Hematopoietic multipotent progenitor cell (in vitro differentiated cells): ENCODE results near the gene CCDC12. TPM values are rescaled to one million over a fixed set of nuclear protein-coding genes. Genes with fewer than 3 reads are reported as not detected.

ENCODE experiments used
- DNase-seq, 3 donors: peaks; one replicate each; pipeline ENCODE4 v3.0.0-alpha.2; 2011 to 2015; ENCODE audit warnings: low read depth in 2 of 3, low spot score in 2 of 3
- total RNA-seq: library from RNA; depleted of rRNA; stranded (reverse); fragments of >200 nt; gene quantifications from one replicate; pipeline ENCODE4 v1.2.3, GENCODE V29; 2012

The CCDC12 gene
- total RNA-seq, 1 donor: 41.7 TPM

- DNase-seq: no peak
These were observed 31.8 kb upstream of the CCDC12 start for GRCh38 chr3:47008234-47008796.

- DNase-seq: no peak
These were observed 31.1 kb upstream of the CCDC12 start for GRCh38 chr3:47007482-47008233.

- DNase-seq: no peak
These were observed 30.5 kb upstream of the CCDC12 start for GRCh38 chr3:47007001-47007400.

- no peak for DNase-seq
These were observed 29.7 kb upstream of the CCDC12 start for GRCh38 chr3:47006145-47006651.

GRCh38 chr3:47005212-47006144 is 28.9 kb upstream of the CCDC12 start:
- no peak for DNase-seq

GRCh38 chr3:47004369-47005211 is 28.0 kb upstream of the CCDC12 start:
- DNase-seq: no peak

GRCh38 chr3:47003461-47004368 is 27.2 kb upstream of the CCDC12 start:
- DNase-seq: no peak

GRCh38 chr3:47003056-47003410 is 26.5 kb upstream of the CCDC12 start:
- no peak for DNase-seq

GRCh38 chr3:47002171-47003055 is 25.9 kb upstream of the CCDC12 start:
- no peak for DNase-seq

GRCh38 chr3:47001731-47002170 is 25.2 kb upstream of the CCDC12 start:
- no peak for DNase-seq

GRCh38 chr3:47000922-47001730 is 24.6 kb upstream of the CCDC12 start:
- no peak for DNase-seq

- DNase-seq: no peak
These were observed 23.8 kb upstream of the CCDC12 start for GRCh38 chr3:47000198-47000815.

- DNase-seq: no peak
These were observed 23.1 kb upstream of the CCDC12 start for GRCh38 chr3:46999516-47000197.

- no peak for DNase-seq
These were observed 22.4 kb upstream of the CCDC12 start for GRCh38 chr3:46998852-46999515.

- peak; percentile 58 to 78 (median 74) for DNase-seq
These were observed 21.7 kb upstream of the CCDC12 start for GRCh38 chr3:46998121-46998851.
